HG02571 (cell line): ENCODE measurements around the gene LST1.
"Not testable (repeated sequence)": the region's sequence is repeated elsewhere in the genome, so short reads cannot be mapped to it uniquely, and the experiment has no call there.

Experiments
- ATAC-seq: cut with Tn5 transposase; IDR thresholded peaks from one replicate; pipeline ENCODE4 v1.9.1; 2021; ENCODE audit warnings: mild to moderate bottlenecking, moderate library complexity; ENCODE audit not compliant: unreplicated experiment

The LST1 gene

DNA sequence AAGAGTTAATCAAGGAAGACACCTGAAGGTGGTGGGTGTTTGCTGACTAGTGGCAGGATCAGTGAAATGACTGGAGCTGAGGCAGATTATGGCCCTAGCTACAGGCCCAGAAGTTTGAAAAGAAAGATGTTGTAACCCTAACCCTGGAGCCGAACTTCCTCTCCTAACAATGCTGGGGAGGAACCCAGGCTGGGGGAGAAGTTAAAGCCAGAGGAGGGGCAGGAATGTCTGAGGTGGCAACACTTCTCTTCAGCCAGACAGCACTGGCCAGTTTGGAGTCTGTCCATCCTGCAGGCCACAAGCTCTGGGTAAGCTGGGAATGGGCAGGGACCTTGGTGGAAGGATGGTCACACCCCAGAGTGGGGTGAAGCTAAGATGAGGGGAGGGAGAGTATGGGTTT, at the start of gene LST1:
Gene LST1 (plus strand): TSS at position 270 of the 400 bp plus-strand sequence. CDS start 1,023 bp downstream, outside the sequence.
- no peak for ATAC-seq

DNA sequence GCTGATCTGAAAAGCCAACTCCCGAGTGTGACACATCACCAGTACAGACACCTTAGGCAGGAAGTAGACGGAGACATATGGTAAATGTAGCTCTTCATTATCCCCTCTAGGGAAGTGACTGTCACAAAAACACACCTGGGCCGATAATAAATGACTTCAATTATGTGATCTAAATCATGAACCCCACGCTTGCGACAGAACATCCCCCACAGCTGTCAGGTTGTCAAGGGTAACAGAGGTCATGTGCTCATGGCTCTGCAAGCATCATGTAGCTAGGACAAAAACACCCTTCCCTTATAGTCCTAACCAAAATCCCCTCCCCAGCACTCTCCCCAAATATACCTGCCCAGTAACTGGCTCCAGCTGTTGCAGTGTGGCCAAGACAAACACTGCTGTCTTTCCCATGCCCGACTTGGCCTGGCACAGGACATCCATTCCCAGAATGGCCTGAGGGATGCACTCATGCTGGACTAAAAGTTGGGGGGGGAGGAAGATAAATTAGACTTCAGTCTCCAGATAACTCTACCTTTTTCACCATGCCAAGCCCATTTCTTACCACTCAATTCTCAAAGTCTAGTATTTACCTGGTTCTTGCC, 47.2 kb upstream of the LST1 start:
- no peak for ATAC-seq

DNA sequence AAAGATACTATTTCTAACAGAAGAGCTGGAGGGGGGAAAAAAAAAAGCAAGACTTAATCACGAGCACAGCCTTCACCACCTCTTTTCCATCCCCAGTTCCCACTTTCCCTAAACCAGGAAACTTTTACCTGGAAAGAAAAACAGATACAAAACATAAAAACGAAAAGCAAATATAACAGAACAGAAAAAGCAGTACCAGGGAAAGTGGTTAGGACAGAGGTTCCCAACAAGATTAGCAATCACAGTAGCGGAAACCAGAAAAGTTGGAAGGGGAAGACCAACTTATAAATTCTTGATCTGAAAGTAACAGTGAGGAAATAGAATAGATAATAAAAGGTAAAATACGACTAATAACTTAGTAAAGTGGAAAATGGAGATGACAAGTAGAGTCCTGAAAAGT, 45.4 kb upstream of the LST1 start:
- ATAC-seq: no peak

DNA sequence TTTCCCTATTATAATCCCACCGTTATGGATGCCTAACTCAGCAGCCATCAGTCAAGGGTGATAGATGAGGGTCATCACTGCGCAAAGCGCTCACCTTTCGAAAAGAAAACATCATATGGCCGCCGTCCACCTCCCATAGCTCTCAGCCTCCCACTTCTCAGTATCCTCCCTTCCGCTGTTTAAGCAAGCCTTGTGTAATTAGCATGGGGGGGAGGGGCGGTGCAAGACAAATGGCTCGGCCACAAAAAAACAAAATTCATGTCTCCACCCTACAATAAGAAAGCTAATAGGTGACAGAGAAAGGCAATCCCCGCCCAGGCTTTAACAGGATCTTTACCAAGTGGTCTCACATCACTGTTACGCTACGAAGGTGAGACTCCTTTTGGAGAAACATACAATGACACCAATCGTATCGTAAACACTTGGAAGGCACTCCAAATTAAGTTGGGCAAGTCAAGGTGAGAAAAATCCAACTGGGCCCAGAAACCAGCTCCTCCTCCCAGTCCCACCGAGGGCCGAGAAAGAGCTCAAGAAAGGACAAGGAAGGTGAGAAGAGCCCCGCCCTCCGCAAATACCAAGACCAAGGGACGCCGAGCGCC, 44.9 kb upstream of the LST1 start:
- no peak for ATAC-seq

- peak; percentile 53 for ATAC-seq
These were observed 44.2 kb upstream of the LST1 start, which contains the start of gene DDX39B for GRCh38 chr6:31541658-31542521. DDX39B (minus strand) TSS chr6:31542003; CDS start chr6:31540532, 1,471 bp downstream.

- ATAC-seq: no peak
These were observed 42.4 kb upstream of the LST1 start for GRCh38 chr6:31543639-31544038.

DNA sequence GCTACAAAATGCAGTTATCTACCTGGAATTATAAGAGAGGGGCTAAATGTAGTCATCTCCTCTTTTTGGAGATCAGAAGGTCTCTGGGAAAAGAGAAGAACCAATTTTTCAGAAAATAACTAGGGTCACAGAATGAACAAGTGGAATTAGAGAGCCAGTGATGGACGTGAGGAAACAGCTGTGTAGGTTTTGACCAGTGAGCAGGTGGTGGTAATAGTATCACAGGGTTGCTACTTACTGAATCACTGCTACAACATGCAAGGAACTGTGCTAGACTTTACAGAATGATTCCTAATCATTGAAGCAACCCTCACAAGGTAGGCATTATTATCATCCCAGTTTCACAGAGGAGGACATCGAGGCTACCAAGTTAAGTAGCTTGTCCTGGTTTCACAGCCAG, 41.4 kb upstream of the LST1 start:
- no peak for ATAC-seq

GRCh38 chr6:31545291-31545690, 40.8 kb upstream of the LST1 start:
- no peak for ATAC-seq

DNA sequence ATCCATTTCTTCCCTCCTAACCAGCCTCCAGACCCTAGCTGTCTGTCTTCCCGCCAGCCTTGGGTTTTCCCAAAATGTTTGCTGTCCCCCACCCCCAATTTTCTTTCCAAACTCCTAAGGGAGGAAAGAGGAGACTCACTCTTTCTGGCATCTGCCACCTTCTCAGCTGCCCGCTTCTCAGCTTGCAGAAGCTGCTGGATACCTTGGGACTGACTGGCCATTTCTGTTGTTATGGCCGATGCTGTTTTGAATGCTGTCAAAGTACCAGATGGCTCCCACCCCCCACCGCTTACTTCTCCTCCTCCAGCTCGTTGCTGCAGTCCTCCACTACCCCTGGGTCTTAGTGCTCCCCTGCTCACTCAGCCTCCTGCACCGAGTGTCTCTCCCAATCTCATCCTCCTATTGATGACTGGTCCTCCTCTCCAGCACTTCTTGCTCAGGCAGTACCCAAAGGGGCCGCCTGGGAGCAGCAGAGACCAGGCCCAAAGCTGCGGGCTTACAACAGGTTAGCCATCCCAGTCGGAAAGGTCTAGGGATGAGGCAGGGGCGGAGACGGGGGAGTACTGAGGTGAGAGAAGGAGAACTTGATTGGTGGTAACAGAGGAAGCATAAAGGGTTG, 39.6 kb upstream of the LST1 start, which contains the start of gene ATP6V1G2:
Gene ATP6V1G2 (minus strand): TSS at position 270 of the 619 bp plus-strand sequence. CDS start 49 bp downstream, at position 221.
- ATAC-seq: no peak

- peak; percentile 64 for ATAC-seq
These were observed 38.9 kb upstream of the LST1 start, which contains the start of gene NFKBIL1 for GRCh38 chr6:31546958-31547726. NFKBIL1 (plus strand) TSS chr6:31547608; CDS start chr6:31547695, 87 bp downstream.

GRCh38 chr6:31547727-31548543, 38.1 kb upstream of the LST1 start:
- no peak for ATAC-seq

DNA sequence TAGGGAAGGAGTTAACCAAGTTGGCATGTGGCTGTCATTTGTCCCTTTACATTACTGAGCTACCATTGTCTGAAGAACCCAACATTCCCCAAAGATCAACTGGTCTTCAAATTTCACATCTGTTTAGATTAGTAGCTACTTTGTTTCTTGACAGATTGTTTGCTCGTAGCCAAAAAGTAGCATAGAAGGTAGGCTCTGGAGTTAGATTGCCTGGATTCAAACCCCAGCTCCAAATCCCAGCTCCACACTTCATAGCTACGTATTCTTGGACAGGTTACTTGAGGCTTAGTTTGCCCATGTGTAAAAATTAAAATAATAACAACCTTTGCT, 37.6 kb upstream of the LST1 start:
- no peak for ATAC-seq

DNA sequence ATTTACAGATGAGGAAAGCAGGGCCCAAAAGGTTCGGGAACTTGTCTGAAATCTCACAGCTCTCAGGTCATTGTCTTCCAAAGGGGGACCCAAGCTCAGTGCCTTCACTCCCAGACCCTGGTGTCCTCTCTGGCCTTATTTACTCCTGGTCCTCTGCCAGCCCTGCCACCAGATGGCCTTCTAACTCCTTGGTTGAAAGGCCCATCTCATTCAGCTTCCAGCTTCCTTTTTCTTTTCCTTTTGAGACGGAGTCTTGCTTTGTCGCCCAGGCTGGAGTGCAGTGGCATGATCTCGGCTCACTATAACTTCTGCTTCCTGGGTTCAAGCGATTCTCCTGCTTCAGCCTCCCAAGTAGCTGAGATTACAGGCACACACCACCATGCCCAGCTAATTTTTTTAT, 34.7 kb upstream of the LST1 start:
- not testable (repeated sequence) for ATAC-seq

DNA sequence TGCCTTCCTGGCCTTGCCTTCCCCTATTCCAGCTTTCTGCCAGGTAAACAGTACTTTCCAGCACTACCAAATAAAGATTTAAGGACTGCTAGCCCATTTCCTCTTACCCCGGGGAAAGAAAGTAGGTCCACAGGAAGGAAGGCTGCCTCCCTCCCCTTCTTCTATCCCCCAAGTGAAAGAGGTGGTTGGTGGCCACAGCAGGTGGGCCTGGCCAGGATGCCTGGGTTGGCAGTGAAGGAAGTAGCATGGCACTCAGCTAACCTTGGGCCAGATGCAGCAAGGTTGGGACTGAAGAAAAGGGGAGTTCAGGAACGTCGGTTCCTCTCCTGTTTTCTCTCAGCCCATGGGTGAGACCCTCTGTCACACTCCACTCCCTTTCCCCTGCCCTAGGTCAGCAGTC, 29.8 kb upstream of the LST1 start:
- ATAC-seq: no peak

GRCh38 chr6:31557443-31558317, 28.4 kb upstream of the LST1 start:
- ATAC-seq: no peak

GRCh38 chr6:31558318-31558625, 27.8 kb upstream of the LST1 start:
- no peak for ATAC-seq

GRCh38 chr6:31558631-31559500, 27.2 kb upstream of the LST1 start:
- no peak for ATAC-seq

- ATAC-seq: no peak
These were observed 26.5 kb upstream of the LST1 start for GRCh38 chr6:31559606-31559957.
